GM21723 (cell line): Measurements from ENCODE around the gene CELSR3.

Experiments
- ATAC-seq: cut with Tn5 transposase; IDR thresholded peaks from one replicate; pipeline ENCODE4 v1.9.1; 2021; ENCODE audit warnings: mild to moderate bottlenecking, moderate library complexity; ENCODE audit not compliant: unreplicated experiment

CELSR3 gene, protein sequence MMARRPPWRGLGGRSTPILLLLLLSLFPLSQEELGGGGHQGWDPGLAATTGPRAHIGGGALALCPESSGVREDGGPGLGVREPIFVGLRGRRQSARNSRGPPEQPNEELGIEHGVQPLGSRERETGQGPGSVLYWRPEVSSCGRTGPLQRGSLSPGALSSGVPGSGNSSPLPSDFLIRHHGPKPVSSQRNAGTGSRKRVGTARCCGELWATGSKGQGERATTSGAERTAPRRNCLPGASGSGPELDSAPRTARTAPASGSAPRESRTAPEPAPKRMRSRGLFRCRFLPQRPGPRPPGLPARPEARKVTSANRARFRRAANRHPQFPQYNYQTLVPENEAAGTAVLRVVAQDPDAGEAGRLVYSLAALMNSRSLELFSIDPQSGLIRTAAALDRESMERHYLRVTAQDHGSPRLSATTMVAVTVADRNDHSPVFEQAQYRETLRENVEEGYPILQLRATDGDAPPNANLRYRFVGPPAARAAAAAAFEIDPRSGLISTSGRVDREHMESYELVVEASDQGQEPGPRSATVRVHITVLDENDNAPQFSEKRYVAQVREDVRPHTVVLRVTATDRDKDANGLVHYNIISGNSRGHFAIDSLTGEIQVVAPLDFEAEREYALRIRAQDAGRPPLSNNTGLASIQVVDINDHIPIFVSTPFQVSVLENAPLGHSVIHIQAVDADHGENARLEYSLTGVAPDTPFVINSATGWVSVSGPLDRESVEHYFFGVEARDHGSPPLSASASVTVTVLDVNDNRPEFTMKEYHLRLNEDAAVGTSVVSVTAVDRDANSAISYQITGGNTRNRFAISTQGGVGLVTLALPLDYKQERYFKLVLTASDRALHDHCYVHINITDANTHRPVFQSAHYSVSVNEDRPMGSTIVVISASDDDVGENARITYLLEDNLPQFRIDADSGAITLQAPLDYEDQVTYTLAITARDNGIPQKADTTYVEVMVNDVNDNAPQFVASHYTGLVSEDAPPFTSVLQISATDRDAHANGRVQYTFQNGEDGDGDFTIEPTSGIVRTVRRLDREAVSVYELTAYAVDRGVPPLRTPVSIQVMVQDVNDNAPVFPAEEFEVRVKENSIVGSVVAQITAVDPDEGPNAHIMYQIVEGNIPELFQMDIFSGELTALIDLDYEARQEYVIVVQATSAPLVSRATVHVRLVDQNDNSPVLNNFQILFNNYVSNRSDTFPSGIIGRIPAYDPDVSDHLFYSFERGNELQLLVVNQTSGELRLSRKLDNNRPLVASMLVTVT (N-terminal part only)

DNA sequence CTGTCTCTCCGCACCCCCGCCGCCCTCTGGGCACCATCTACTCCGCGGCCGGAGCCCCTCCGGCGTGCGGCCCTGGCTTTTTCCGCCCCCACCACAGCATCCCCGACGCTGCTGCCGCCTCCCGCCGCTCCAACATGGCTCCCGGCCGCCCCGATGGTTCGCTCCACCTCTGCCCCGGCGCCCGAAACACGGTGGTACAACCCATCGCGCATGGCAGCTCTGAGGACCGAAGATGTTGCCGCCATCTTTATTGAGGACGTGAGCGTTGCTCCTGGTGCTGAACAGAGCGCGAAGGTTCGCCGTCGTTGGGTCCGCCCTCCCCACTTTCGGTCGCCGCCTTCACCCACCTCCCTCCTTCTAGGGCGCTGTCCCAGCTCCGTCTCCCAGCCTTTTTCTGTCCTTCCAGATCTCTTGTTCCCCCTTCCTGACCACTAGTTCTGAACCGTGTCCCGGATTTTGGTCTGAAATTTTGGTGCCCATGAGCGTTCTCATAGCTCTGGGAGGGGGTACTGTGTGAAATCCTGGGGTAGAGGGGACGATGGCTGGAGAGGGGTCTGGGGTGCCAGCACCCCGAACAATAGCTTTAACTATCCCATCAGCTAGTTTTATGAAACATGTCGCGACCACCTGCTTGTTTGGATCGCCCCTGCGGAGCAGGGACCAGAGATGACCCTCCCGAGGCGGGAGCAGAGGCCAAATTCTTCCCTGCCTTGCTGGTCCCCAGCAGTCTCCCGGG, at the start of gene CELSR3:
CELSR3 (minus strand) TSS at position 134 of the 736 bp plus-strand sequence. CDS start 252 bp downstream, outside the sequence.
- no peak for ATAC-seq

DNA sequence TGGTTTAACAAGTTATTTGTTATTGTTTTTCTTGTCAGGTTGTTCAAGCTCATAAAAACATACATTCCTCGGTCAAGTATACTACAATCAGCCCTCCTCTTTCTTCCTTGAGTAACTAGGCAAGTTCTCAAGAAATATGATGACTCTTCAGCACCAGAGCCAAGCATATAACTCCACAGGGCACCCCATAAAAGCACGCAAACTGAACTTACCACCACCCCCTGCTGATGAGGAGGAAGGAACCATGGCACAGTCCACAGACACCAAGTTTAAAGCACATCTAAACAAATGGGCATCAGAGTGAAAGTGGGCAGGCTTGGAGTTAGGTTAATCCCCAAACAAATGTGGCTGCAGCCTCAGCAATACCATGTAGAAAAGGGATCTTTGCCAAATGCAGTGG, 49.0 kb upstream of the CELSR3 start:
- ATAC-seq: no peak

DNA sequence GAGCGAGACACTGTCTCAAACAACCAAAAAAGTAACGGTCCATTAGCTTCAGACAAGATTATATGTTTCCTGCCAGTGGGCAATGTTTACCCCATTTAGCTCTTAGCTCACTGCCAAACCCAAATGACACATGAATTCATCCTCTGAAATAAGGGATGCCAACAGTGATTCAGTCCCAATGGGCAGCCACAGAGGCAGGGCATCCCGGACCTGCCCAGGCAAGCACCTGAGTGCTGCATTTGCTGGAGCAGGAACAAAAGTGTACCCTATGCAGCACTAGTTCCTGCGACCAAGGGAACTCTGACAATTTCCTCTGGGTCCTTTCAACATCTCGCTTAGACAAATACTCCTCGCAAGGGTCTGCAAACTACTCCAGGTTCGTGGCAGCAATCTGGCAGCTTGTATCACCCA, 46.4 kb upstream of the CELSR3 start:
- ATAC-seq: no peak

DNA sequence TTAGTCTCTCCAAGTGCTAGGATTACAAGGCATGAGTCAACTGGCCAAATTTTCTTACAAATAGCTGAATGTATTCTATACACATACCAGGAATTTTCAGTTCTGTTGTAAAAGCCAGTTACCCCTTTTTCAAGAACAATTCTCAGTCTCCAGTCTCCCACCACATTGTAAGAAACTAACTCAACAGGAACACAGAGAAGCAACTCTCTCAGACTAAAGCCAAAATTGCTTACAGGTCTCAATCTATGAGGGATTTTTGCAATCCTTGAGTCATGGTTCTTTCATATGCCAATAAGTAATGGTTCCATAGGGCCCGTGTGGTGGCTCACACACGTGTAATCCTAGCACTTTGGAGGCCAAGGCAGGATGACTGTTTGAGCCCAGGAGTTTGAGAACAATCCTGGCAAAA, 45.8 kb upstream of the CELSR3 start:
- ATAC-seq: no peak

DNA sequence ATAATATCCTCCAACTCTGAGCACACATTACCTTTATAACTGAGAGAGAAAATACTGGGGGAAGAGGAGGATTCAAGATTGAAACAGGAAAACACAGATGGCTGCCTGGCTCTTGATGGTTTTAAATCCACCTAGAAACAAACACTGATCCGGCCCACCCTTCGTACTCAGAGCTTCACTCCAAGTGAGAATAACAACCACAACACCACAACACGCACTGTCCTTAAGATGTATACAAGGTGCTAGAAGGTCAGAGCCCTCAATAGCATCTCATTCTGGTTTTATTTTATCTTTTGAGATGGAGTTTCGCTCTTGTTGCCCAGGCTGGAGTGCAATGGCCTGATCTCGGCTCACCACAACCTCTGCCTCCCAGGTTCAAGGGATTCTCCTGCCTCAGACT, 44.5 kb upstream of the CELSR3 start:
- no peak for ATAC-seq

DNA sequence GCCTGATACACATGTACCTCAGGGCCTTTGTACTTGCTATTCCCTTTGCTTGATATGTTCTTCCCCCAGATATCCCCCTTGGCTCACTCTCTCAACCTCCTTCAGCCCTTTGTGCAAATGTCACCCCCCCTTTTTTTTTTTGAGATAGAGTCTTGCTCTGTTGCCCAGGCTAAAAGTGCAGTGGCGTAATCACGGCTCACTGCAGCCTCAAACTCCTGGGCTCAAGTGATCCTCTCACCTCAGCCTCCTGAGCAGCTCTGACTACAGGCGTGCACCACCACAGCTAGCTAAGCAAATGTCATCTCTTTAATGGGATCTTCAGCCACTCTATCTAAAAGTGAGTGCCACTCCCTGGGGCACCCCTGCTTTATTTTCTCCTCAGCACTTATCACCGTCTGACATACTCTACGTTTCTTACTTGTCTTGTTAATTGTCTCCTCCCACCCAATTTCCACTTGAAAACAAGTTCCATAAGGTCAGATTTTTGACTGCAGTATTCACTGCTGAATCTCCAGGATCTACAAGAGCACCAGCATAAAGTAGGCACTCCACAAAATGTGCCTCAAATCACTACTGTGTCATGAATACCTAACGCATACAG, 39.7 kb upstream of the CELSR3 start:
- ATAC-seq: no peak

DNA sequence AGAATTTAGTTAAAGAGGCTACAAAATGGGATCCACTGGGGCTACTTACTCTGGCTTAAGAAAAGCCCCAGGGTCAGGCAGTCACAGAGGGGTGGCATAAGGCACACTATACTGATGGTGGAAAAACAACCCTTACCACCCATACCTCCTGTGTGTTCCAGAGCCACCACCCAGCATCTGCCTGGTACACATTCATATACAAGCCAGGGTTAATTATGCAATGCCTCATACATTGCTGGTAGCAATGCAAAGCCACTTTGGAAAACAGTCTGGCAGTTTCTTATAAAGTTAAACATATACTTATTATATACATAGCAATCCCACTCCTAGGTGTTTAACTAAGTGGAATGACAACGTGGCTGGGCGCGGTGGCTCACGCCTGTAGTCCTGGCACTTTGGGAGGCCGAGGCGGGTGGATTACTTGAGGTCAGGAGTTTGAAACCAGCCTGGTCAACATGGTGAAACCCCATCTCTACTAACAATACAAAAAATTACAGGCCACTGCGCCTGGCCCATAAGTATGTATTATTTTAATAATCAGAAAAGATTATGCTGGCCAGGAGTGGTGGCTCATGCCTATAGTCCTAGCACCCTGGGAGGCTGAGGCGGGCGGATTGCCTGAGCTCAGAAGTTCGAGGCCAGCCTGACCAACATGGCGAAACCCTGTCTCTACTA, 38.2 kb upstream of the CELSR3 start:
- ATAC-seq: no peak

DNA sequence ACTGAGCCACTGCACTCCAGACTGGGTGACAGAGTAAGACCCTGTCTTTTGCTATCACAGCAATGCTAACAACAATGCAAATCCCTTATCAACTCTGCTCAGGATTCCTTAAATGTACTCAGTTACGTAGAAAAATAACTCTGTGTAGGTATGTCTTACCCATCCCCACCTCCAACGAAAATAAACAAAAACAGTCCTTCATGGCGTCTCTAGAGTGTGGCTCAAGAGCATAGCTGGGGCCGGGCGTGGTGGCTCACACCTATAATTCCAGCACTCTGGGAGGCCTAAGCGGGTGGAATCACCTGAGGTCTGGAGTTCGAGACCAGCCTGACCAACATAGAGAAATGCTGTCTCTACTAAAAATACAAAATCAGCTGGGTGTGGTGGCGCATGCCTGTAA, 36.2 kb upstream of the CELSR3 start:
- no peak for ATAC-seq

DNA sequence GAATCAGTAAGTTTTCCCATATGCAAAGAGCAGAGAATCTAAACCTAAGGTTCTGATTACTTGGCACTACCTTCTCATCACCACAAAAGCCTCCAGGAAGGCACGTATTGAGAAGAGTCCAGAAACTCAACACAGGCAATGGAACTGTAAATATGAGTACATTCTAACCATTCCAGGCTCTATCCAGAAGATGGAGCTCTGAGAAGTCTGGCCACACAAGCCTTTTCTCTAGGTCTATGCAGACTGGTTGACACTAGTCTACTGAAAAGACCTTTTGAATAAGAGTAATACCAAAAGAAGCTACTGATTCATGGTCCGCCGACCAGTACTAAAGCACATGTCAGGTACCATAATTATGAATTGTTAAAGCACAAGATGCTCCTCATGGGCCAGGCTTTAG, 35.3 kb upstream of the CELSR3 start:
- no peak for ATAC-seq

DNA sequence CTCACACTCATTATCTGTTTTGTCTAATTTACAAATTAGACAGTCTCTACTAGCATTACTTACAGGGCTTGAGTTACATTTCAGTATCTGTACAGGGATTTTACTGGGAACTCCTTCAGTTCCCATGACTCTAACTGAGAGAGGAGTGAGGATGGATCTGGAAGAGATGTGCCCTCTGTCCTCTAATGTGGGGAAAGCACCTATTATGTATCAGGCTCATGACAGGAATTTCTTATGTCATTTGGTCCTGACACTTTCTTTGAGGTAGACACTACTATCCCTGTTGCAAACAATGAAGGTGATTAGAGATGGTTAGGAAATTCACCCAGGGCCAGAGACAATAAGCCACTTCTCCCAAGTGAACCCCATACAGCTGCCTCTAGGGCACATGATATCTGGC, 33.9 kb upstream of the CELSR3 start:
- no peak for ATAC-seq

DNA sequence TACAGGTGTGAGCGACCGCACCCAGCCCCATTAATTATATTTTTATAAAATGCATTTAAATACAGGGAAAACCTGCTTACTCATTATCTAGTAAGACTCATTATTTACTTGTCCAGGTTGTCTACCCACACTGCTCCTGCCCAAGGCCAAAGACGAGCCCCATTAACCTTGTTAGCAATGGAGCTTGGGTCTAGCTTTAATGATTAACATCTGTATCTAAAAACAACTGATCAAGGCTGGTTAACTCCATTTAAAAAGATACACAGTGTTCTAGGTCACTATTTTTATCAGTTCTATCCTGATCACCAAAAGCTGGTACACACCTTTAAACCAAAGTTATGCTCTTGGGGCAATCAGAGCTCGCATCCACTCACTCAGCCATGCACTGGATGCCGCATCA, 33.5 kb upstream of the CELSR3 start:
- no peak for ATAC-seq

DNA sequence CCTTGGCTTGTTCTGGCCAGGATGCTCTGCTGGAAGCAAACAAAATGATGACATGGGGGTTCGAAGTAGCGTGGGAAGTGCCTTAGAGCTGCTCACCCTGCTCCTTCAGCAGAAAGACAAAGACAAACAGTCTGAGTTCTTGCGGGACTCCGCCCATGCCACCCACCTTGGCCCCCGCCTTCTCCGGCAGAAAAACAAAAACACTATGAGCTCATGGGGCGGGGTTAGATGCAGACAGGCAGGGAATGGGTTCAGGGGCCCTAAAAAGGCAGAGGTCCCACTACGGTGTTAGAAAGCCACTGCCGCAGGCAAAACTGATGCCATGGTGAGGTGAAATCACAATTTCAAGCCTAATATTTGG, 32.7 kb upstream of the CELSR3 start:
- ATAC-seq: no peak

DNA sequence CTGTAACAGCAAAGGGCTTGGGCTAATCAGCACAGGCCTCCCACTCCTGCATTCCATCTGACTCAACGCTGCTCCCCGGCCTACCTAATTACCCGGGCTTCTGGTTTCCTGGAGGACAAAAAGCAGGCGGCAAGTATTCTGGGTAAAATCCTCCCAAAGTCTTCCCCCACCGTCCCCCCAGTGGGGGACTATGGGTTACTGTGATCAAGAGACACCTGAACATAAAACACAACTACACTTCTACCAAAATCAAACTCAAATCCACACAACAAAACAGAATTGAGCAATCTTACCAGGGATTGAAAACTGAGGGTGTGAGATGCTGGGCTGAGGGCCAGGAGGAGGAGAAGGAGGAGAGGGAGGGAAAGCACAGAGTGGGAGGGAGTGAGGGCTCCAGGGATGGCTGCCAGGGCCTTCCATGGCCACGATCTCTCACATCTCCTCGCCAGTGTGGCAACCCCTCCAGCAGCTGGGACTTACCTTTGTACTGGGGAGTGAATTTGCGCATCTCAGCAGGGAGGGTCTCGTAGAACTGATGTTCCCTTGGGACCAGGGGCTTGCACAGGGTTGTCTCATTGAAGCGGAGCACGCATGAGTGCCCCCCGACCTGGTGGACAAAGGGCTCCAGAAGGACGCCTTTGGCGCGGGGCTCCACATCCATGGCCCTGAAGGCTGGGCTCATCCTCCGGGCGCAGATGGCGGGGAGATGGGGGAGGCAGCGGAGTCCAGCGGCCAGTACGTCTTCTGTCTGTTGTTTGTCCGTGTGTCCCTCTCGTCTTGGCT, 32.1 kb upstream of the CELSR3 start:
- no peak for ATAC-seq

DNA sequence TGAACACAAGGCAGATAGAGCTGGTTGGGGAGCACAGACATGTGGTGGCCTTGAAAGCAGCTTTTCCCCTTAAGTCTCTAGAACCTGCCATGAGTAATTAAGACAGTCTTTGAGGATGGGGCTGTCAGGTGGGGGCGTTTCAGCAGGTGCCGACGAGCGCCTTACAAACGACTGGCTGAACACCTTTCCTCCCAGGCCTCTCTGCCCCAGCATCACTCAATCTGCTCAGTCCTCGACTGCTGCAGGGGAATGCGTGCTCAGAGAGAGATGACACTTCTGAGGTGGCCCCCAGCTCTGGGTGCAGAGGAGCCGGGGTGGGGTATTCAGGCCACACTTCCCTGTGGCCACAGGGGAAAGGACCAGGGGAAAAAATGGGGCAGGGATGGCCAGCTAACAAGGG, 31.1 kb upstream of the CELSR3 start:
- no peak for ATAC-seq

DNA sequence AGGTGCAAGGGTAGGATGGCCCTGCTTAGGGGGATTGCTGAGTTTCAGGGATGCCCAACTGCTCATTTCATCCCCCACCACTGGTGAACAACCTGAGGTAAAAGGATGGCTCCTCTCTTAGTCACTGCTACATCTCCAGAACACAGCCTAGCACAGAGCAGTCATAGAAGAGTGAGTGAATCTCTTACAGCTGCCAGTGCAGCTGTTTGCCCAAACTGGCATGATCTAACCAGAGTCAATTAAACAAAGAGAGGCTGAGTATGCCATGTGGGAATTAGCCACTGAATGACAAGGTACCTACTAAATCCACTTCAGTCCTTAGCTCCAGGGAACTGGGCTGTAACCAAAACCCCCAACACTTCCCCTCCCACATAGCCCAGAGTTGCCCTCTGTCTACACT, 29.9 kb upstream of the CELSR3 start:
- ATAC-seq: no peak

DNA sequence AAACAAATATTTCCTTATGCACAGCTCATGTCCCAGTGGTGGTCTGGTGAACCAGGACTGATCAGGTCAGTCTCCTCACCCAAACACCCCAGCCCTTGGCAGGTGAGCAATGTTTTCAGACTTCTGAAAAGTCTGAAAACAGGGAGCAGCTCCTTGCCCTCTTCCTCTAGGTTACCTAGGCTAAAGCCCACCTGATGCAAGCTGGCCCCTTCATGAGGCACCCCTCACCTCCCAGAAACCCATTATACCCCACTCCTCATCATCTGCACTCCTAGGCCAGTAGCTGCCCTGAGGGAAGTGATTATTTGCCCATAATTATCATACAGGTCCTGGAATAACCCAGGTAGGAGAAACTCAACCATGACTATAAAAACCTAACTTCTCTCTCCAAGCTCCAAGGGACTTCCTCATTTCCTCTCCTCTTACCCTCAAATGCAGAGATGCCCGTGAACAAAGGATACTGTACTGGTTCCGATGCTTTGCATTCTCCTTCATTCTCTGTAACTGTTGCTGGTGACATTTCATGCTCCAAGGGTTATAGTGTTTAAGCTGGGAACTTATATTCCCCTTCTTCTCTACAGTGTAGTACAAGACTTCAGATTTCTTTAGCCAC, 28.3 kb upstream of the CELSR3 start:
- ATAC-seq: no peak

DNA sequence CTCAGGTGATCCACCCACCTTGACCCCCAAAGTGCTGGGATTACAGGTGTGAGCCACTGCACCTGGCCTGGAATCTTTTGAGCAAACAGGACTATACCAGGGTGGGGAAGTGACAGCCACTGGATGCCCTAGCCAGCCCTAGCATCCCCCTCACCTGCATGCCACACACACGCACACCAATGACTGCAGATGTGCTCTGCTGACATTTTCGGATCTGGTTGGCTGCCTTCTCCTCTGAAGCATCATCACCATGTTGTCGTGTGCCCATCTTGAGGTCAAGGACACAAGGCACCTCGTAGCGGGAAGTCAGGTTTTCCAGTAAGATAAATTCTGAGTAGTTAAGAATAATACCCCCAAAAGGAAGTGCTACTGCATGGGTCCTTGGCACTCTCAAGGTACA, 26.7 kb upstream of the CELSR3 start:
- ATAC-seq: no peak

DNA sequence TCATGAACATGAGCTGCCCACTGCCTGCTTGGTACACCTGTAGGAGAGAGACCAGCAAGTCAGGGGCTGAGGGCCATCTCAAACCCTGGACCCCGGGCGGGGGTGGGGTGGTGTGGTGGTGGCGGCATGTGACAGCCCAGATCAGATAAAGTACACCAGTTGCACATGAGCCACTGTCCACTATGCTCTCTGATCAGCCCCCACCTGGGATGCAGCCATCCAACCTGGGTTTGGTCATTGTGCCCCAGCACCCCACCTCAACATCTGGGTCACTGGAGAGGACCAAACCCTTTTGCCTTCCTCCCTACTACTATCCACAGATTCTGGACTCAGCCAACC, 26.0 kb upstream of the CELSR3 start:
- ATAC-seq: no peak
